LNCAP (cell line): ENCODE data around the gene PTBP3.

Source experiments
- CTCF ChIP-seq: fragments of 450-650 bp; IDR thresholded peaks from 2 replicates; pipeline ENCODE4 v1.5.1; 2017; ENCODE audit warnings: mild to moderate bottlenecking

The PTBP3 gene

DNA sequence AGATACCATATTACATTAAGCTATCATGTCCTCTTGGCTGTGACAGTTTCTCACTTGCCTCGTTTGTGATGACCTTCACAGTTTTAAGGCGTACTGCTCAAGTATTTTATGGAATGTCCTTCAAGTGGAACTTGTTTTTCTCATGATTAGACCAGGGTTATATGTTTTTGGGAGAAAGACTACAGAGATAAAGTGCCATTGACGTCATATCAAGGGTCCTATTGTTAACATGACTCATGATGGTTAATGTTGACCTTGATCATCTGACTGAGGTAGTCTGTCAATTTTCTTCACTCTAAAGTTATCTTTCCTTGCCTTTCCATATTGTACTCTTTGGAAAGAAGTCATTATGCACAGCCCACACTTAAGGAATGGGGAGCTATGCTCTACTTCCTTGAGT lies 17.8 kb upstream of the PTBP3 start:
- no peak for TF ChIP-seq CTCF

GRCh38 chr9:112349008-112349333 lies 15.6 kb upstream of the PTBP3 start:
- no peak for TF ChIP-seq CTCF

DNA sequence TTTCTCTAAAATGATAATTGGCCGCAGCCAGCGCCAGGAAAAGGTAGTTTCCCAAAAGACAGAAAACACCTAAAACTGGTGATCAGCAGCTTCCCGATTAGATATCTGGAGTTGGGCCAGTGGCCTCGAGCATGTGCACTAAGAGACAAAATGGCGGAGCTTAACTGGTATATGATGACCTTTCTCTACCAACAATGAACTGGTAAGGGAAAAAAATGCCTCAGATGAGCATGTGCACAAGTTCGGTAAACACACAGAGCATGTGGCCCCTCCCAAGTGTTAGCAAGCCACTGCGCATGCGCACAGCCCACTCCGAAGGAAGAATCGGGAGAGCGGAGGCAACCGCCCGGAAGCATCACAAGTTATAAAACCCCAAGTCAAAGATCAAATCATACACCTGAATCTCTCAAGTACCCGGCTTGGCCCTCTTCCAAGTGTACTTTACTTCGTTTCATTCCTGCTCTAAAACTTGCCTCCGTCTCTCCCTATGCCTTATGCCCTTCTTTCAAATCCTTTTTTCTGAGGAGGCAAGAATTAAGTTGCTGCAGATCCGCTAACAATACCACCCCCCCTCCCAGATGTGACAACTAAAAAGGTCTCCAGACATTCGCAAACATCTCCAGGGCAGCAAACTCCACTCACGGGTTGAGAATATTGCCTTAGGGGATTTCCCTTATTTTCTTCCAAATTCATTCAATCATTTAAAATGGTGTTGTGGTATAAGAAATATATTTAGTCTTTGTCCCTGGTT lies 15.0 kb upstream of the PTBP3 start:
- TF ChIP-seq CTCF, result no peak

DNA sequence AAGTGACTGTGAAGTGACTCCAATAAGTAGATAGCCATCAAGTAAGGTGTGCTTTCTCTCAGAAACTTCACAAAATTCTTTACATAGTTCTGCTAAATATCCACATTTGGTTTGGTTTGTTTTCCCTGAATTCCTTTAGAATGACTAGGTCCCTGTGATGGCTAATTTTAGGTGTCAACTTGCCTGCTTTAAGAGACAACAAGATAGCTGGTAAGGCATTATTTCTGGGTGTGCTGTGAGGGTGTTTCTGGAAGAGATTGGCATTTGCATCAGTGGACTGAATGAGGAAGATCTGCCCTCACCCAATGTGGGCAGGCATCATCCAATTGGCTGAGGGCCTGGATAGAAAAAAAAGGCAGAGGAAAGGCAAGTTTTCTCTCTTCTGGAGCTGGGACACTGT lies 8.3 kb upstream of the PTBP3 start:
- no peak for TF ChIP-seq CTCF

- no peak for TF ChIP-seq CTCF
Measured at GRCh38 chr9:112339886-112340285, 6.5 kb upstream of the PTBP3 start.

DNA sequence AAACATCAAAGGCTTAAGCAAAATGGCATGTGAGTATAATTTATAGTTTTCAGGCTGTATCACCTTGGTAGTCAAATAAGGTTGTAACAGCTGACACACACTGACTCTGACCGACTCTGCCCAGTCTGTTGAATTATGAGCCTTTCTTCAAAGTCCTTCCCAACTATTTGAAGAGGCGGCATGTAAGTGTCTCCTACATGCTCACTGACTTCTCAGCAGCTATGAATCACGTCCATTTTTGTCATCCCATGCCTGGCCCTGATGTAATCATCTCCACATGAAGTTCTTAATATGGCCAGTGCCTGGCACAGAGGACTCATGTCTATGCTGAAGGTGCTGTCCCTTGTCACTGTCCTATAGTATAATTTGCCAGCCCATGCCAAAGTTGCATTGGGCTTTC lies 5.1 kb upstream of the PTBP3 start:
- TF ChIP-seq CTCF, result no peak

GRCh38 chr9:112337547-112337946 lies 4.1 kb upstream of the PTBP3 start:
- TF ChIP-seq CTCF, result no peak

DNA sequence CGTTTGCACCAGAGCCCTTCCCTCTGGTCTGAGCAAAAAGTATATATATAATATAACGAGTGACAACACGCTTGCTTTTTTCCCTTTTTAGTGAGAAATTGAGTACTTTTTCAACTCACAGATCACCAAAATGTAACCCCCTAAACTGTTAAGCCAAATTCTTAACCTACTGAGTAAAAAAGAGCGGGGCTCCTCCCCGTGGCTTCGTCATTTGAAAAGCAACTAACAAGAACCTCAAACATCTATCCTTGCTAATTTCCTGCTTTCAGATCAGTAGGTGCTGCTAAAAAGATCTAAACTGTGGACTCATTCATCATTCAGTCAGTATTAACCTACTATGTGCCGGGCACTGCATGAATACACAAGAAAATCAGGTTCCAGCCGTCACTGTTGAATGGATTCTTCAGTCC lies 1.0 kb upstream of the PTBP3 start:
- TF ChIP-seq CTCF, result no peak
